ENCODE data around the gene AIDA. TPM values are rescaled to one million over a fixed set of nuclear protein-coding genes. Genes with fewer than 3 reads are reported as not detected.
"Not testable (repeated sequence)": the region's sequence is repeated elsewhere in the genome, so short reads cannot be mapped to it uniquely, and the experiment has no call there.

AIDA gene
- total RNA-seq, 1 donor from 2014 or later = 46.9 TPM

- intact Hi-C loops (cut with DNase I) = no loop called here
- DNase-seq = no peak
- ATAC-seq (ENCODE audit: poor library complexity) = no peak
These were observed 4.1 kb upstream of the AIDA start for GRCh38 chr1:222716393-222716792.

- intact Hi-C loops (cut with DNase I) = no loop called here
- peak; percentile 91 for ATAC-seq (ENCODE audit: poor library complexity)
- peak; percentile 96 for DNase-seq
These were observed 1.0 kb upstream of the AIDA start for GRCh38 chr1:222713091-222713961.

DNA sequence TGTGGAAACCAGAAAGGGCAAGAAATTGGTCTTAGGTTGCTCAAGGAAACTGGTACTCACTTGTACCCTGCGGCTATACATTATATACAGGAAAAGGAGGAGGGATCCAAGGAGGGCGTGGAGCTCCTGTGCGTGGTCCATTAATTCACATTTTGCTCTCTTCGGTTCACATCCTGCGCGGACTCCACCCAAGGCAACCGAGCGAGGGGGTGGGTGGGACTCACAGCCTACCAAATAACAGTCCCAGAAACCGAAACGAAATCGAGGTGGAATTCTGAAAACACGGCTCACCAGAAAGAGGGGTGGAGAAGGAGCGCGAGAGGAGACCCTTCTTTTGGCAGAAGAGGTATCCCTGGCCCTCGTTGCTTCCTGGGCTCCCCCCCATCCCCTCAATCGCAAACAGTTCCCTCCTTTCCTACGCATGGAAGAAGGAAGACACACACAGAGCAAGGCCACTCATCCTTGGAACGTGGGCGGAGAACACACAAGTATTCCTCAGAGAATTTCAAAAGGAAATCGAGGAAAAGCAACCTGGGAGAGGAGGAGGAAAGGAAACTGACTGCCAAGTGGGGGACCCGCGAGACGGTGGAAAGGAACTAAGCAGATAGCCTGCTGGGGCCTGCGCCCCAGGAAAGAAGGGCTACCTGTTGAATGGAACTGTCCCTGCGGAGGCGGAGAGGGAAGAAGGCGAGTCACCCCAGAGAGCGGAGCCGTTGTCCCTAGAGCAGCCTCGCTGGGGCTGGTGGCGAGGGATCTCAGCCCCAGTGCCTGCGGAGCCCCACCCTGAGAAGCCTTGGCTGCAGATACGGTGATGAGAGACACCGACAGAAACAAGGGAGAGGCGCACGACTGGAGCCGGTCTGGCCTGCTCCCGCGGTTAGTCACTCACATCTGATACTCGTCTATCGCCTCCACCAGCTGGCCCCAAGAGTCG, 705 bp downstream of the AIDA start:
- ATAC-seq (ENCODE audit: poor library complexity) = peak; percentile 39
- DNase-seq = peak; percentile 72
- intact Hi-C loops (cut with DNase I) = no loop called here

- DNase-seq = no peak
- ATAC-seq (ENCODE audit: poor library complexity) = no peak
- intact Hi-C loops (cut with DNase I) = no loop called here
These were observed 2.6 kb downstream of the AIDA start for GRCh38 chr1:222709700-222710153.

DNA sequence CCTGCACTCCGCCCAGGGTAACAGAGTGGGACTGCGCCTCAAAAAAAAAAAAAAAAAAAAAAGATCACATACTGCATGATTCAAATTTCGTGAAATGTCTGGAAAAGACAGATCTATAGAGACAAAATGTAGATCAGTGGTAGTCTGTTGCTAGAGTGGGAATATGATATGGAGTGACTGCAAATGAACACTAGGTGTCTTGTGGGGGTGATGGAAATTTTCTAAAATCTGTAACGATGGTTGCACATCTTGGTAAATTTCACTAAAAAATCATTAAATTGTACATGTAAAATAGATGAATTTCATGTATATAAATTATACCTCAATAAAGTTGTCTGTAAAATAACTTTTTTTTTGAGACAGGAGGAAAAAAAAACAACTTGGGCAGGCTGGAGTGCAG, 5.5 kb downstream of the AIDA start:
- no peak for DNase-seq
- intact Hi-C loops (cut with DNase I) = no loop called here
- no peak for ATAC-seq (ENCODE audit: poor library complexity)

GRCh38 chr1:222704260-222704659, 8.0 kb downstream of the AIDA start:
- ATAC-seq (ENCODE audit: poor library complexity) (no peak), DNase-seq (no peak)
- intact Hi-C loops (cut with DNase I) = no loop called here

DNA sequence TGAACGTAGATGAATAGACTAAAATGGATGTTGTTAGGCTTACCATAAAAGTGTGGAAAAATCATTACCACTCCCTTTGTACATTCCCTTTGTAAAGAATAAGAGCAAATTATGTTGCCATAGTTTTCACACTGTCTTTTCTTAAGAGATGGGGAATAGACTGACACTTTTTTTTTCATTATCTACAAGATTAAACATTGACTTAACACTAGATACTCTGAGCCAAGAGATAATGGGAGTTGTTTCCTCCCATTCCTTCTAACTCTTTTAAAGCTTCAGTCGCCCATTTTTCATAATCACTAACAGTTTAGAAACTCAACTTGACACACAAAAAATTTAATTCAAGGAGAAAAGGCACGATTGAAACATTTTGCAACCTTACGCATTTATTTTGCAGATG, 10.1 kb downstream of the AIDA start:
- no peak for ATAC-seq (ENCODE audit: poor library complexity)
- DNase-seq = no peak
- intact Hi-C loops (cut with DNase I) = no loop called here

DNA sequence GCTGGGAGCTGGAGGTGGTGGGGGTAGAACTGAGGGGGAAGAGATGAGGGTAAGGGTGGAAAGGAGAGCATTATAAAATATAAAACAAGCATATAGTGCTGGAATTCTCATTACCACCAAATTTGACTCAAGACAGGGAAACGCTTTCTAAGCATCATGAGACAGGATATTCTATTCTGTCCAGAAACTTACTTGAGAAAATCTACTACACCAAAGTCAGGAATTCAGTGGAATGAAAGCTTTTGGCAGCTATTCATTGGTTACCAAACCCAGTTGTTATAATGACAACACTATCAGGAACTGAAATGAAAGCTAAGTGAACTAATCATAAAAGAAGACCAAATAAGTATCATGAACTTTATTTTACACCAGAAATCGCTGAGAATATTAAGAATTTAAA, 14.5 kb downstream of the AIDA start:
- ATAC-seq (ENCODE audit: poor library complexity) = no peak
- DNase-seq = no peak
- intact Hi-C loops (cut with DNase I) = no loop called here

GRCh38 chr1:222697203-222697602, 15.1 kb downstream of the AIDA start:
- DNase-seq = no peak
- ATAC-seq (ENCODE audit: poor library complexity) = no peak
- intact Hi-C loops (cut with DNase I) = no loop called here

GRCh38 chr1:222696741-222697140, 15.6 kb downstream of the AIDA start:
- intact Hi-C loops (cut with DNase I) = no loop called here
- DNase-seq (no peak), ATAC-seq (ENCODE audit: poor library complexity) (no peak)

DNA sequence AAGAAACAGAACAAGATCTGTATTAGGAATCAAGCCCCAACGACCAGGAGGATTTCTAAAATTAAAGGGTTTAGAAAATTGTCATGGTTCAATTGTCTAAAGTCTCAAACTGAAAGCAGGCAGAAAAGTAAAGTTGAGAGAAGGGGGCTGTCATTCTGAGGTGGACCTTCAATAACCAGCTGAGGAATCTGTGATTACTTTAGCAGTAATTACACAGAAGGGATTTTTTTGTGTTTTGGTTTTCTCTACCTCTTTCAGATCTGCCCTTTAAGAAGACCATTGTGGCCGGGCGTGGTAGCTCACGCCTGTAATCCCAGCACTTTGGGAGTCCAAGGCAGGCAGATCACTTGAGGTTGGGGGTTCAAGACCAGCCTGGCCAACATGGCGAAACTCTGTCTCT, 17.4 kb downstream of the AIDA start:
- DNase-seq (no peak), ATAC-seq (ENCODE audit: poor library complexity) (no peak)
- intact Hi-C loops (cut with DNase I) = no loop called here

GRCh38 chr1:222691016-222691415, 21.3 kb downstream of the AIDA start:
- intact Hi-C loops (cut with DNase I) = no loop called here
- ATAC-seq (ENCODE audit: poor library complexity) (no peak), DNase-seq (no peak)

DNA sequence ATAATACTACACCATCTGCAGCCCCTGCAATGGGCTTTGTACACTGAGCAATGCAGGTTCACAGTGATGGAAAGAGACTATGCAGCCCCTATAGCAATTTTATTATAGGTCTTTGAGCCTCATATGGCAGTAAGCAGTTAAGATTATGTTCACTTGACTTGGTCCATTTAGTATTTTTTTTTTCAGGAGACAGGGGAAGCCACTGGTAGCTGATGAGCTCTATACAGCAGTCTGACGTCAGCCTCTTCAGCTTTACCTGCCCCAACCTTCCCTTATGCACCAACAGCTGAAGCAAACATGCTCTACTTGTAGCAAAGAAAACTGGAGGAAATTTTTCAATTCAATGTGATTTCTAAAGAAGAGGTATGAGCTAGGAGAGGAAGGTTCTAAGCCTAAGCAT, 32.2 kb downstream of the AIDA start:
- no peak for ATAC-seq (ENCODE audit: poor library complexity)
- intact Hi-C loops (cut with DNase I) = no loop called here
- no peak for DNase-seq

GRCh38 chr1:222670110-222670509, 42.2 kb downstream of the AIDA start:
- DNase-seq (no peak), ATAC-seq (ENCODE audit: poor library complexity) (no peak)
- intact Hi-C loops (cut with DNase I) = no loop called here

DNA sequence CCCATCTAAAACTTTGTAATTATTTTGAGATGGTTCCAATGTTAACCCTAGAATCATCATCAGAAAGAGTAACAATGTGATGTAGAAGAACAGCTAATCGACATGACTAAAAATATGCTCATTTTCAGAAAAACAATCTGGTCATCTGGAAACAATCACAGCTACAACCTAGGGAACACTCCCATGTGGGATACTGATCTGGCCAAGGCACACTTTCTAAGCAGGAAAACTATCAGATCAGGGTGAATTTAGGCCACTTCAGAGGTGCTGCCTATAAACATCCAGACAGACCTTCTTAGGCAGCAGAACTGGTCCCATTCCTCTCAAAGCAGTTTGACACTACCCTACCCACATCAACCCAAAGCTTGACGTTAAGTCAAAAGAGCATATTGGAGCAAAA, 43.2 kb downstream of the AIDA start:
- peak; percentile 51 for ATAC-seq (ENCODE audit: poor library complexity)
- DNase-seq = not testable (repeated sequence)

GRCh38 chr1:222668184-222668583, 44.1 kb downstream of the AIDA start:
- DNase-seq; intact Hi-C loops (cut with DNase I): not testable (repeated sequence)
- peak; percentile 26 for ATAC-seq (ENCODE audit: poor library complexity)

More for the DNA sequence above, 43.2 kb downstream of the AIDA start:
- intact Hi-C loops (cut with DNase I) = not testable (repeated sequence)

- DNase-seq (no peak), ATAC-seq (ENCODE audit: poor library complexity) (no peak)
- intact Hi-C loops (cut with DNase I) = no loop called here
These were observed 46.3 kb downstream of the AIDA start for GRCh38 chr1:222665964-222666363.

DNA sequence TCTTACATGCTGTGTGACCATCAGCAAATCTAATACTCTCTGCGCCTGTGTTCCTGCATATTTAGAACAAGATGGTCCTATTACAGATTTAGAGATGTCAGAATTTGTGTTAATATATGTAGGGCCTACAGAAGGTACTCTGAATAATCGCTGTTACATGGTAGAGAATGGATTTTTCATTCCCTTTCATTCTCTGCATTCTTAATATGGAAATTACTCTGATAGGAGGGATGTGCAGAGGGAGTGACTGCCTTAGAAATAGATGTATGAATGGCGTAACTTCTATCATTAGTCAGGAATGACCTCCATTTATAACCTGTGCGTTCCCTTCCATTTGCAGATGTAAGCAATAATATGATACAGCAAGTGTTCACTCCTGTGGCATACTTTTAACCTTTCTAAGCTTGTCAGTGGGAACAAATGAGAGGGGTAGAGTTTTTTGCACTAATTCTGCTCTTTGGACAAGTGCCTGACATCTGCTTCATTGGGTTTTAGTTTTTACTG, 48.8 kb downstream of the AIDA start:
- DNase-seq (no peak), ATAC-seq (ENCODE audit: poor library complexity) (no peak)
- intact Hi-C loops (cut with DNase I) = no loop called here

GRCh38 chr1:222657899-222658298, 54.4 kb downstream of the AIDA start:
- intact Hi-C loops (cut with DNase I) = no loop called here
- ATAC-seq (ENCODE audit: poor library complexity) (no peak), DNase-seq (no peak)

Data from Right ventricle myocardium superior (tissue), 1 donor.